GM21737 (cell line): ENCODE results near the gene IL25.
"Not testable (repeated sequence)": the region's sequence is repeated elsewhere in the genome, so short reads cannot be mapped to it uniquely, and the experiment has no call there.

Experiments used
- ATAC-seq: cut with Tn5 transposase; IDR thresholded peaks from one replicate; pipeline ENCODE4 v1.9.1; 2021; ENCODE audit warnings: mild to moderate bottlenecking, moderate library complexity; ENCODE audit not compliant: unreplicated experiment

IL25 gene

DNA sequence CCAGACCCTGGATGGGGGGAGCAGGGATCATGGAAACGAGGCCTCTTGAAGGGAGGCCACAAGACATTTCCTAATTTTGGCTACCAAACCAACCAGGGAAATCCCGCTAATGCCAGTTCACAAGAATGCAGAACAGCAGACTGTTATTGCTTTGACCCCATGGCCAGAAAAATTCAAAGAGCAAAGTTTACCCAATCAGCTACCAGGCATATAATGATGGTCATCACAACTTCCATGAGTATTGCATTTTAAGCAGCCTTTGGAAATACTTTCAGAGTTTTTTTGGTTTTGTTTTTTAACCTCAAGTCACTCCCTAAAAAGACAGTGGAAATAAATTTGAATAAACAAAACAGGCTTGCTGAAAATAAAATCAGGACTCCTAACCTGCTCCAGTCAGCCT, at the start of gene IL25:
IL25 (plus strand) TSS at position 301 of the 400 bp plus-strand sequence.
- no peak for ATAC-seq

DNA sequence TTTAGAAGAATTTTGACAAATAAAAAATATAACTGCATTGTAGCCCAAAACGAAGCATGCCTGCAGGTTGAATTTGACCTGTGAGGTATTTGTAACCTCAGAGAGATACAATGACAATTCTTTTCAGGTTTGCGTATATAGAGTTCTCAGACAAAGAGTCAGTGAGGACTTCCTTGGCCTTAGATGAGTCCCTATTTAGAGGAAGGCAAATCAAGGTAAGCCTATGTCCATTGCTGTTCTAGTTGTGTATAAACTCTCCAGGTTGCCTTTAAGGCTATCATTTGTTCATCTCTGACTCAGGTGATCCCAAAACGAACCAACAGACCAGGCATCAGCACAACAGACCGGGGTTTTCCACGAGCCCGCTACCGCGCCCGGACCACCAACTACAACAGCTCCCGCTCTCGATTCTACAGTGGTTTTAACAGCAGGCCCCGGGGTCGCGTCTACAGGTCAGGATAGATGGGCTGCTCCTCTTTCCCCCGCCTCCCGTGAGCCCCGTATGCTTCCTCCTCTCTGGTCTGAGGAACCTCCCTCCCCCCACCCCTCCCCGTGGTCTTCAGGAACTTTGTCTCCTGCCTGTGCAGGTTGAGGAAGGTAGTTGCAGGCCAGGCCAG, 48.7 kb upstream of the IL25 start:
- no peak for ATAC-seq

DNA sequence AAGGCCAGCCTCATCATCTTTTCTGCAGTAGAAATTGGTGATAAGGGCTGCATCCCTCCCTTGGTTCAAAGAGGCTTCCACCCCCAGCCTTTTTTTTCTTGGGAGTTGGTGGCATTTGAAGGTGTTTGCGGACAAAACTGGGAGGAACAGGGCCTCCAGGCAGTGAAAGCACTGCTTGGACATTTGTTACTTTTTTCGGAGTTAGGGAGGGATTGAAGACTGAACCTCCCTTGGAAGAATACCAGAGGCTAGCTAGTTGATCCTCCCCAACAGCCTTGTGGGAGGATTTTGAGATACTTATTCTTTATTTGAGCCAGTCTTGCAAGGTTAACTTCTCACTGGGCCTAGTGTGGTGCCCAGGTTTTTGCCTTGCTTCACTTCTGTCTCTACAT, 48.2 kb upstream of the IL25 start:
- no peak for ATAC-seq

DNA sequence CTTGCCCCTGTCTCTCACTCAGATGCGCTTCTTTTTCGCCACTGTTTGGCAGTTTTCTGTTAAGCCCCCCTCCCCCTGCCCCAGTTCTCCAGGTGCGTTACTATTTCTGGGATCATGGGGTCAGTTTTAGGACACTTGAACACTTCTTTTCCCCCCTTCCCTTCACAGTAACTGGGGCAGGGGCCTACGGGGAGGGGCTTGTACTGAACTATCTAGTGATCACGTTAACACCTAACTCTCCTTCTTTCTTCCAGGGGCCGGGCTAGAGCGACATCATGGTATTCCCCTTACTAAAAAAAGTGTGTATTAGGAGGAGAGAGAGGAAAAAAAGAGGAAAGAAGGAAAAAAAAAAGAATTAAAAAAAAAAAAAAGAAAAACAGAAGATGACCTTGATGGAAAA, 47.6 kb upstream of the IL25 start:
- ATAC-seq, result no peak

DNA sequence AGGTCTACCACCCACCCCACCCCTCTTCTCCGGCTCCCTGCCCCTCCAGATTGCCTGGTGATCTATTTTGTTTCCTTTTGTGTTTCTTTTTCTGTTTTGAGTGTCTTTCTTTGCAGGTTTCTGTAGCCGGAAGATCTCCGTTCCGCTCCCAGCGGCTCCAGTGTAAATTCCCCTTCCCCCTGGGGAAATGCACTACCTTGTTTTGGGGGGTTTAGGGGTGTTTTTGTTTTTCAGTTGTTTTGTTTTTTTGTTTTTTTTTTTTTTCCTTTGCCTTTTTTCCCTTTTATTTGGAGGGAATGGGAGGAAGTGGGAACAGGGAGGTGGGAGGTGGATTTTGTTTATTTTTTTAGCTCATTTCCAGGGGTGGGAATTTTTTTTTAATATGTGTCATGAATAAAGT, 46.9 kb upstream of the IL25 start:
- ATAC-seq, result not testable (repeated sequence)

DNA sequence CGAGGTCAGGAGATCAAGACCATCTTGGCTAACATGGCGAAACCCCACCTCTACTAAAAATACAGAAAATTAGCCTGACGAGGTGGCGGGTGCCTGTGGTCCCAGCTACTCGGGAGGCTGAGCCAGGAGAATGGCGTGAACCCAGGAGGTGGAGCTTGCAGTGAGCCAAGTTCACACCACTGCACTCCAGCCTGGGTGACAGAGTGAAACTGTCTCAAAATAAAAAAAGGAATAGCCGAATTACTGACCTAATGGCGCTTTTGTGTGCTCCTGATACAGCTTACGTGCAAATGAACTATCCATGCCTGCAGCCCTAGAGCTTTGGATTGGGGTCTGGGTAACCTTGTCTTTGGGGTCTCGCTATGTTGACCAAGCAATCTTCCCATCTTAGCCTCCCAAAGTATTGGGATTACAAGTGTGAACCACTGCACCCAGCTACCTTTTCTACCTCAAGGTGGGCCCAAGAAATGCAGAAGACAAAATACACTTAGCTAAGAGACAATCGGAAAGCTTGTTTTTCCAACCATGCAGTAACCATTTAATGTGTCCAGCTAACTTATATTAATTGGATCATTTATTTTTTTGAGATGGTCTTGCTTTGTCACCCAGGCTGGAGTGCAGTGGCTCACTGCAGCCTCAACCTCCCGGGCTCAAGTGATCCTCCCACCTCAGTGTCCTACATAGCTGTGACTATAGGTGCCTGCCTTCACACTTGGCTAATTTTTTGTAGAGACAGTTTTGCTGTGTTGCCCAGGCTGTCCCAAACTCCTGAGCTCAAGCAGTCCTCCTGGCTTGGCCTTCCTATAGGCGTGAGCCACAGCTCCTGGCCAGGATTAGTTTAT, 45.9 kb upstream of the IL25 start:
- no peak for ATAC-seq

DNA sequence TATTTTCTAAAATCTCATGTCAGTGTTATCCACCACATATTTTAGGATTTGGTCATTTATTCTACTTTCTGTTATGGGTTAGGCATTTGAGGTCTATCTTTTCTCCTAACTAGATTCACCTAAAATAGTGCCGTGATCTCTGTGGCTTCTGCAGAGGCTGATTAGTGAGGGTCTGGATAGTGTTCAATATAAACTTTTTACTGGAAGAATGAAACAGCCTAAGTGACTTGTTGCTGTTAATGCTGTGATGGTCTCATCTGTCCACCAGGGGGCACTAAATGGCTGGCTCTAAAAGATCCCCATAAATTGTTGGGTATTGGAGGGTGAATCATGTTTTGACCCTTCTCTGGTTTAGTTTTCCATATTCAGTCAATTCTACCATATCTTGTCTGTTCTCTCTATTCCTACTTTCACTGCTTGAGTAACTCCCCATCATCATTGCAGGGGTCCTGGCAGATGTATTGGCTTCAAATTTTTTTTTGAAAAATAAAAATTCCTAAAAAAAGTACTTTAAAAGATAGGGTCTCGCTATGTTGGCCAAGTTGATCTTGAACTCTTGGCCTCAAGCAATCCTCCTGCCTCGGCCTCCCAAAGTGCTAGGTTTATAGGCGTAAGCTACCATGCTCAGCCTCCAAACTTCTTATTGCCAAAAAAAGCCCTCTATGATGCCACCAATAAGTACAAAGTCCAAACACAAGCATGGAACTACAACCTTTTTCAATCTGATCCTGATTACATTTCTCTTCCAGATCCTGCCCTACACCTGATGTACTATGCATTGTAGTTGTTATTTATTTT, 44.5 kb upstream of the IL25 start:
- ATAC-seq, result no peak

DNA sequence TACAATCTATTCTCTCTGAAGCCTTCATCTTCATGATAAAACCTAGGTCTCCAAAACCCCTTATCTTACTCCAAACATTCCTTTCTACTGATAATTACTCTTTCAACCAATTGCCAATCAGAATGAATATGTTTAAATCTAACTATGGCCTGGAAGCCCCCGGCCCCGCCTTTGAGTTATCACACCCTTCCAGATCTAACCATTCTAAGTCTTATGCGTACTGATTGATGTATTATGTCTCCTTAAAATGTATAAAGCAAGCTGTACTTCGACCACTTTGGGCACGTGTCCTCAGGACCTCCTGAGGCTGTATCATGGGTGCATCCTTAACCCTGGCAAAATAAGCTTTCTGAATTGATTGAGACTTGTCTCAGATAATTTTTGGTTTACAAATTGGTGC, 37.0 kb upstream of the IL25 start:
- no peak for ATAC-seq

DNA sequence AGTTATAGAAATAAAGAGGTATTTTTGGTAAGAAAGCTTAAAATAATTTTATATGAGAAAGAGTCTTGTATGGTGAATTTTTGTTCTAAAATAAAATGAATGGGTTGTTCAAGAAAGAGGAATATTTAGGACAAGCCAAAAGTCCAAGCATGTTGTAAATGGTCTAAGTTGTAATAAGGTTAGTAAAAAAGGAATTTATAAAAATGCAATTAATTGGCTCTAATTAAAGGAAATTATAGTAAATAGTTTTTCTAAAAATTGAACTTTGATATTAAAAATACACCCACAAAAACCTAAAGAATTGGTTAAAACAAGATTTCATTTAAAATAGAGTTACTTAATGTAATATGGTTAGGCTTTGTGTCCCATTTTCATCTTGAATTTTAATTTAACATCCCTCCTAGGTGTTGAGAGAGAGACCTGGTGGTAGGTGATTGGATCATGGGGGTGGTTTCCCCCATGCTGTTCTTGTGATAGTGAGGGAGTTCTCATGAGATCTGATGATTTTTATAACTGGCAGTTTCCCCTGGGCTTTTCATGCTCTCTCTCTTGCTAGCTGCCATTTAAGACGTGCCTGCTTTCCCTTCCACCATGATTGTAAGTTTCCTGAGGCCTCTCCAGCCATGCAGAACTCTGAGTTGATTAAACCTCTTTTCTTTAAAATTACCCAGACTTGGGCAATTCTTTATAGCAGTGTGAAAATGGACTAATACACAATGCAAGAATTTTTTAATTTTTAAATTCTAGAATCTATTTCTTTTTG, 32.9 kb upstream of the IL25 start:
- ATAC-seq, result no peak

DNA sequence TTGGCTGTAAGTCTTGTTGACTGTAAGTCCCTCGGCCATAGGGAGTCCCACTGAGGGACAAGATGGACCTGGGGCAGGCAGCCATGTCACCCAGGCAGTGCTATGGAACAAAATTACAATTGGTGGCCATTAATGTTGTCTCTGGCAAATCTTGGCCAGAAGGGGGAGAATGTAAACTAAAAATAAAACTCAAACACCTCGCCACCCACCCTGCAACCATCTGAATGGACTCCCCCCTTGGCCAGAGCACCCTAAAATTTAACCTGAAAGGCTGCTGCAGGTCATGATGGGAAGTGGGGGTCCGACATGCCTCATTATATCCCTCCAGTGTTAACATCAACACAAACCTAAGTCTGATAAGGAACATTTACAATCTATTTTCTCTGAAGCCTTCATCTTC, 28.1 kb upstream of the IL25 start:
- ATAC-seq, result no peak

GRCh38 chr14:23345987-23346692, 26.5 kb upstream of the IL25 start:
- no peak for ATAC-seq

DNA sequence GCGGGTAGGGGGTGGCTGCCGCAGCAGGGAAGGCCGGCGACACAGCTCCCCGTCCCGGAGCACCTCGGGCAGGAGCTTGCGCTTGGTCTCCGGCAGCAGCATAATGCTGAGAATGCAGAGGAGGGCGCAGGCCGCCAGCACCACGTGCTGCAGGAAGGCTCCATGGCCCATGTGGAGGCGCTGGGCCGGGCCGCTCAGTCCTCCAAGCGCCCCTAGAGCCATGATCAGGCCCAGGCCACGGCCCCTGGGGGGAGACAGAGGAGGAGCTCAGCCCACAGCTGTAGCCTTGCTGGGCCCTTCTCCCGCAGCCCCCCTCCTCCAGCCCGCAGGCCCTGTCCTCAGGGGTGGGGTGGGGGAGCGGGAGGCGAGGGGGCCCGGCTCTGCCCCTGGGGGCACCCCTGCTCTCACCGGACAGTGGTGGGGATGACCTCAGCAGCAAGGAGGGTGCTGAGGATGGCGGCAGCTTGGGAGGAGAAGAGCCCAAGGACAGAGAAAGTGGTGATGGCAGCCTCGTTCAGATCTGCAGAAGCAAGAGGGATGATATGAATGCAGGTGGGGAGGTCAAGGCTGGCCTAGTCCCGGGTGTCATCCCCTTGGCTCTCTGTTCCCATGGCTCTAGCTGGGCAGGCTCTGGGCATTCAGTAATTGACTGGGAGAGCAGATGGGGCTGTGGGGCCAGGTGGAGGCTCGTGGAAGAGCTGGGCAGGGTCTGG, 25.8 kb upstream of the IL25 start:
- no peak for ATAC-seq

GRCh38 chr14:23347406-23348296, 25.0 kb upstream of the IL25 start:
- no peak for ATAC-seq

DNA sequence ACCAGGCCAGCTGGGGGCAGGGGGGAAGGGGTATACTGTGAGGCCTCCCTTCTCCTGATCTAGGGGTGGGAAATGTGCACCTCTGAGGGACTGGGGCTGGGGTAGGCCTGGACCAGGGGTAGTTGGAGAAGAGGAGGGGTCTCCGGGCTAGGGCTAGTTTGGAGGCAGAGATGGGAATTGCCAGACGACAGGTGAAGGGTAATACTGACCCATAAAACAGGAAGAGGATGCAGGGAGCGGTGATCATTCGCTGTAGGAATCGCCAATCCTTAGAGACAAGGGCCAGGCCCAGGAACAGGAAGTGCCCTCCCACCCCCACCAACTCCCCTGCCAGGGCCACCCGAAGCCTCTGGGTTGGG, 24.3 kb upstream of the IL25 start:
- no peak for ATAC-seq

DNA sequence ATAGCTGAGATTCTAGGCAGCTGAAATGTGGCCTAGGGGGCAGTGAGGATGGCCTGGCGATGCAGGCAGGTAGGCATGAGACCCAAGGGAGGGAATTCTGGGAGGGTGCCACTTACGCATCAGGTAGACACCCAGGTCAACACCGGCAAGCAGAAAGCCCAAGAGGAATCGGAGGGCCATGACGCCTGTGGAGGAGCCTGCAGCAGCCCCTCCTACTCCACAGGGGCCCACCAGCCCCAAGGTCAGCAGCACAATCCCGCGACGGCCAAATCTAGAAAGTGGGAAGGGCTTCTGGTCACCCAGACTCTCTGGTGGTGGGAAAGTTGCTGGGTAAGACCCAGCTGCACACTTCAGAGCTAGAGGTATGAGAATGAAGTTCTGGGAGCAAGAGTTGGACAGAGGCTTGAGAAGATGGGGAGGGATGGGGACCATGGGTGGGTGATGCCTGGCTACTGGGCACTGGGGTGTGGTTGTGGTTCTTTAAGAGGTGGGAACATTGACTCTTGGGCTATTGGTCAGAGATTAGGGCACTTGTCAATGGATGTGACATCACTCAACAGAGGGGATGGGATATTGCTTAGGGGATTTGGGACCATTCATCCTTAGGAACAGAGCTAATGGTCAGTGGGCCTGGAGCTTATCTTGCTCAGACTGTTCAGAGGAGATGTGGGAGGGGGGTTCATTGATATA, 23.3 kb upstream of the IL25 start:
- no peak for ATAC-seq

DNA sequence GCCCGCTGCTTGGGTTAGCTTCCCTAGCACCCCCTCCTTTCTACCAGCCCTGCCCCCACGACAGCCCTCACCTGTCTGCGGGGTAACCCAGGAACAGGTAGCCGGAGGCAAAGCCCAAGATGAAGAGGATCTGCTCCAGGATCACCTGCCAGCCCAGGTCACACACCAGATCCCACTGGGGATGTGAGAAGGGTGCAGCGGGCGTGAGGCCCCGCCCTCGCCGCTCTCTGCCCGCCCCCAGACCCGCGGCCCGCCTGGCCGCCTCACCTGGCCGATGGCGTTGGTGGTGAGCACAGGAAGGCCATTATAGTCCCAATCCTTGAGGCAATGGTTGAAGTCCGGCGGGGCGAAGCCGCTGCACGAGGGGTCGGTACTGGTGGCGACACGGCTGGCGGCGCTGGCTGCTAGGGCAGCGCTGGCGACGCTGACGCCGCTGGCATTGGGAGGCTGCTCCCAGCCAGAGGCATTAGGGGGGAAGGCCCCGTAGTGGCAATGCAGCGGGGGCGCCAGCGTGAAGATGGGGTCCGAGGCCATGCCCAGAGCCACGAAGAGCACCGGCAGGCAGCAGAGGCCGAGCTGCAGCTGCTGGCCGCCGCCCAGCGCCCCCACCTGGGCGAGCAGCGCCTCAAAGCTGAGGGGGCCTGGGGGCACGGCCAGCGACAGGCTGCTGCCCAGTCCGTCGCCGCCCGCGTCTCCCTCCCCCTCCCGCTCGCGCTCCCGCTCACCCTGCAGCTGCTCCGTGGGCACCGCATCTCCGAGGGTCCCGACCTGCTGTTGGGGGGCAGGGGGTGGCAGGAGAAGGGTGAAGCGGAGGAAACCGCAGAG, 20.7 kb upstream of the IL25 start:
- ATAC-seq, result no peak
